ENCODE measurements around the gene CDC42EP2. TPM values are rescaled to one million over a fixed set of nuclear protein-coding genes. Genes with fewer than 3 reads are reported as not detected.

The CDC42EP2 gene
- total RNA-seq, 2 donors from 2014 or later: 0.73 to 2.0 TPM

GRCh38 chr11:65304613-65305012 is 10.1 kb upstream of the CDC42EP2 start:
- Mint-ChIP-seq H3K36me3 (ENCODE audit: low read depth) (peaks cover 6% of the 10 kb centered on the region), H3K9me3 (no peaks in the 10 kb centered on the region), H3K4me1 (no peaks in the 10 kb centered on the region), H3K27me3 (no peaks in the 10 kb centered on the region), H3K27ac (peak overlapping the region; percentile 51), H3K4me3 (no peak overlapping the region)
- no peak for ATAC-seq (replicated peaks)

GRCh38 chr11:65305501-65306268 is 9.0 kb upstream of the CDC42EP2 start:
- no peak for ATAC-seq (replicated peaks)
- H3K4me3 Mint-ChIP-seq: no peak overlapping the region
- H3K9me3 Mint-ChIP-seq: no peaks in the 10 kb centered on the region
- H3K27ac Mint-ChIP-seq: peak overlapping the region; percentile 51
- H3K27me3 Mint-ChIP-seq: no peaks in the 10 kb centered on the region
- no peaks in the 10 kb centered on the region for H3K4me1 Mint-ChIP-seq
- peaks cover 6% of the 10 kb centered on the region for H3K36me3 Mint-ChIP-seq (ENCODE audit: low read depth)

- H3K4me3 Mint-ChIP-seq: no peak overlapping the region
- no peaks in the 10 kb centered on the region for H3K27me3 Mint-ChIP-seq
- no peaks in the 10 kb centered on the region for H3K4me1 Mint-ChIP-seq
- no peak overlapping the region for H3K27ac Mint-ChIP-seq
- no peaks in the 10 kb centered on the region for H3K9me3 Mint-ChIP-seq
- ATAC-seq (replicated peaks): no peak
- H3K36me3 Mint-ChIP-seq (ENCODE audit: low read depth): peaks cover 6% of the 10 kb centered on the region
Measured at GRCh38 chr11:65307298-65308229, 7.1 kb upstream of the CDC42EP2 start.

- no peak overlapping the region for H3K4me3 Mint-ChIP-seq
- no peak overlapping the region for H3K27ac Mint-ChIP-seq
- peaks cover 6% of the 10 kb centered on the region for H3K36me3 Mint-ChIP-seq (ENCODE audit: low read depth)
- no peaks in the 10 kb centered on the region for H3K9me3 Mint-ChIP-seq
- no peaks in the 10 kb centered on the region for H3K4me1 Mint-ChIP-seq
- ATAC-seq (replicated peaks): no peak
- H3K27me3 Mint-ChIP-seq: no peaks in the 10 kb centered on the region
Measured at GRCh38 chr11:65308281-65308891, 6.3 kb upstream of the CDC42EP2 start.

- H3K9me3 Mint-ChIP-seq: no peaks in the 10 kb centered on the region
- peaks cover 3% of the 10 kb centered on the region for H3K27me3 Mint-ChIP-seq
Measured at GRCh38 chr11:65309006-65309405, 5.7 kb upstream of the CDC42EP2 start.

GRCh38 chr11:65310215-65310614 is 4.5 kb upstream of the CDC42EP2 start:
- Mint-ChIP-seq H3K4me1 (no peaks in the 10 kb centered on the region), H3K27me3 (peaks cover 3% of the 10 kb centered on the region), H3K4me3 (no peak overlapping the region), H3K27ac (no peak overlapping the region), H3K9me3 (no peaks in the 10 kb centered on the region), H3K36me3 (ENCODE audit: low read depth) (peaks cover under 1% of the 10 kb centered on the region)
- no peak for ATAC-seq (replicated peaks)

More at GRCh38 chr11:65309006-65309405, 5.7 kb upstream of the CDC42EP2 start:
- no peak overlapping the region for H3K4me3 Mint-ChIP-seq
- no peak overlapping the region for H3K27ac Mint-ChIP-seq
- no peaks in the 10 kb centered on the region for H3K4me1 Mint-ChIP-seq
- peaks cover 6% of the 10 kb centered on the region for H3K36me3 Mint-ChIP-seq (ENCODE audit: low read depth)
- no peak for ATAC-seq (replicated peaks)

GRCh38 chr11:65310736-65311135 is 3.9 kb upstream of the CDC42EP2 start:
- H3K27ac Mint-ChIP-seq: no peak overlapping the region
- peaks cover 1% of the 10 kb centered on the region for H3K4me1 Mint-ChIP-seq
- no peak for ATAC-seq (replicated peaks)
- peaks cover 3% of the 10 kb centered on the region for H3K27me3 Mint-ChIP-seq
- no peaks in the 10 kb centered on the region for H3K36me3 Mint-ChIP-seq (ENCODE audit: low read depth)
- no peaks in the 10 kb centered on the region for H3K9me3 Mint-ChIP-seq
- H3K4me3 Mint-ChIP-seq: no peak overlapping the region

- H3K27me3 Mint-ChIP-seq: peaks cover 3% of the 10 kb centered on the region
- H3K9me3 Mint-ChIP-seq: no peaks in the 10 kb centered on the region
- H3K4me3 Mint-ChIP-seq: no peak overlapping the region
- H3K36me3 Mint-ChIP-seq (ENCODE audit: low read depth): no peaks in the 10 kb centered on the region
- no peak overlapping the region for H3K27ac Mint-ChIP-seq
- peaks cover 5% of the 10 kb centered on the region for H3K4me1 Mint-ChIP-seq
- no peak for ATAC-seq (replicated peaks)
Measured at GRCh38 chr11:65311170-65311678, 3.4 kb upstream of the CDC42EP2 start.

GRCh38 chr11:65315204-65315865 is 669 bp downstream of the CDC42EP2 start:
- H3K9me3 Mint-ChIP-seq: no peaks in the 10 kb centered on the region
- peaks cover 3% of the 10 kb centered on the region for H3K27me3 Mint-ChIP-seq
- ATAC-seq (replicated peaks): peak; percentile 69
- H3K4me1 Mint-ChIP-seq: peaks cover 5% of the 10 kb centered on the region
- H3K27ac Mint-ChIP-seq: no peak overlapping the region
- H3K4me3 Mint-ChIP-seq: peak overlapping the region; percentile 61
- no peaks in the 10 kb centered on the region for H3K36me3 Mint-ChIP-seq (ENCODE audit: low read depth)

- Mint-ChIP-seq H3K4me3 (peak overlapping the region; percentile 61), H3K27ac (no peak overlapping the region), H3K9me3 (no peaks in the 10 kb centered on the region), H3K36me3 (ENCODE audit: low read depth) (no peaks in the 10 kb centered on the region), H3K4me1 (peaks cover 5% of the 10 kb centered on the region), H3K27me3 (peaks cover 3% of the 10 kb centered on the region)
- ATAC-seq (replicated peaks): no peak
Measured at GRCh38 chr11:65315866-65316226, 1.2 kb downstream of the CDC42EP2 start.

GRCh38 chr11:65316227-65317024 is 1.8 kb downstream of the CDC42EP2 start:
- H3K9me3 Mint-ChIP-seq: no peaks in the 10 kb centered on the region
- H3K27ac Mint-ChIP-seq: no peak overlapping the region
- H3K4me3 Mint-ChIP-seq: peak overlapping the region; percentile 61
- peaks cover 3% of the 10 kb centered on the region for H3K27me3 Mint-ChIP-seq
- H3K4me1 Mint-ChIP-seq: peaks cover 5% of the 10 kb centered on the region
- no peak for ATAC-seq (replicated peaks)
- H3K36me3 Mint-ChIP-seq (ENCODE audit: low read depth): no peaks in the 10 kb centered on the region

- Mint-ChIP-seq H3K4me3 (peak overlapping the region; percentile 61), H3K4me1 (peaks cover 5% of the 10 kb centered on the region), H3K36me3 (ENCODE audit: low read depth) (no peaks in the 10 kb centered on the region), H3K27ac (no peak overlapping the region), H3K27me3 (peaks cover 3% of the 10 kb centered on the region), H3K9me3 (no peaks in the 10 kb centered on the region)
- ATAC-seq (replicated peaks): no peak
Measured at GRCh38 chr11:65317025-65317786, 2.5 kb downstream of the CDC42EP2 start.

Measured in activated T-helper 17 cell treated with anti-CD3 and anti-CD28 coated beads, Interleukin-2, amount 50 U/mL, for 72 hours (primary cell).